NCI-H1092 treated with DMSO at 0.1 percent for 48 hours (cell line): Measurements from ENCODE around the gene NUDT16L1.
A peak's percentile ranks its signal among the peaks of the same experiment; 100 is the strongest.

Experiments used
- DNase-seq: peaks from one replicate; lab custom pipeline; 2025; lab: John Stamatoyannopoulos, UW

The NUDT16L1 gene

GRCh38 chr16:4693296-4693955 is at the start of gene NUDT16L1:
TSS of gene NUDT16L1 (plus strand) at chr16:4693562. CDS start at chr16:4693727, 165 bp downstream.
- peak; percentile 95 for DNase-seq

- DNase-seq: no peak
Measured at GRCh38 chr16:4646773-4647643, 46.4 kb upstream of the NUDT16L1 start.

- no peak for DNase-seq
Measured at GRCh38 chr16:4647644-4647980, 45.8 kb upstream of the NUDT16L1 start.

- no peak for DNase-seq
Measured at GRCh38 chr16:4648917-4649316, 44.4 kb upstream of the NUDT16L1 start.

- no peak for DNase-seq
Measured at GRCh38 chr16:4649744-4650442, 43.5 kb upstream of the NUDT16L1 start.

GRCh38 chr16:4650443-4651074 is 42.8 kb upstream of the NUDT16L1 start:
- peak; percentile 20 for DNase-seq

GRCh38 chr16:4651827-4652226 is 41.5 kb upstream of the NUDT16L1 start:
- DNase-seq: no peak

- DNase-seq: no peak
Measured at GRCh38 chr16:4652561-4652960, 40.8 kb upstream of the NUDT16L1 start.

GRCh38 chr16:4654011-4654963 is 39.1 kb upstream of the NUDT16L1 start:
- DNase-seq: no peak

- DNase-seq: no peak
Measured at GRCh38 chr16:4654964-4655590, 38.3 kb upstream of the NUDT16L1 start.

- DNase-seq: no peak
Measured at GRCh38 chr16:4655801-4656200, 37.6 kb upstream of the NUDT16L1 start.

GRCh38 chr16:4656221-4656620 is 37.1 kb upstream of the NUDT16L1 start:
- no peak for DNase-seq

- DNase-seq: no peak
Measured at GRCh38 chr16:4656695-4657686, 36.4 kb upstream of the NUDT16L1 start.

- peak; percentile 4 for DNase-seq
Measured at GRCh38 chr16:4659363-4660353, 33.7 kb upstream of the NUDT16L1 start.

- DNase-seq: peak; percentile 88
Measured at GRCh38 chr16:4660454-4661007, 32.8 kb upstream of the NUDT16L1 start.

GRCh38 chr16:4661661-4662060 is 31.7 kb upstream of the NUDT16L1 start:
- DNase-seq: peak; percentile 94

- DNase-seq: peak; percentile 32
Measured at GRCh38 chr16:4663465-4663776, 29.9 kb upstream of the NUDT16L1 start.
